ENCODE measurements around the gene KRT76. TPM values are rescaled to one million over a fixed set of nuclear protein-coding genes. Genes with fewer than 3 reads are reported as not detected.
"Not testable (repeated sequence)": the region's sequence is repeated elsewhere in the genome, so short reads cannot be mapped to it uniquely, and the experiment has no call there.

KRT76 gene
- total RNA-seq, 4 donors from 2014 or later = not detected

GRCh38 chr12:52752516-52752915 is 24.6 kb downstream of the KRT76 start:
- TF ChIP-seq CTCF (IDR thresholded peaks at IDR 0.05) = no peak
- Histone ChIP-seq H3K36me3 (no peaks in the 10 kb centered on the region), H3K4me1 (no peaks in the 10 kb centered on the region), H3K27me3 (no peaks in the 10 kb centered on the region), H3K27ac (no peak overlapping the region), H3K4me3 (no peak overlapping the region), H3K9me3 (no peaks in the 10 kb centered on the region)
- 58 to 78% methylated on average over 2 of the region's 2 CpGs for WGBS, 2 donors
- no peak for DNase-seq (ENCODE audit: low spot score in 2 of 2)

GRCh38 chr12:52751795-52752194 is 25.4 kb downstream of the KRT76 start:
- H3K27ac ChIP-seq = no peak overlapping the region
- H3K36me3 ChIP-seq = no peaks in the 10 kb centered on the region
- no peak for DNase-seq (ENCODE audit: low spot score in 2 of 2)
- H3K9me3 ChIP-seq = no peaks in the 10 kb centered on the region
- no peaks in the 10 kb centered on the region for H3K4me1 ChIP-seq
- no peaks in the 10 kb centered on the region for H3K27me3 ChIP-seq
- H3K4me3 ChIP-seq = no peak overlapping the region
- no peak for TF ChIP-seq EP300 (IDR thresholded peaks at IDR 0.05)
- TF ChIP-seq POLR2A (IDR thresholded peaks at IDR 0.05) = no peak
- TF ChIP-seq CTCF (IDR thresholded peaks at IDR 0.05) = no peak

GRCh38 chr12:52750532-52750931 is 26.6 kb downstream of the KRT76 start:
- H3K27me3 ChIP-seq; H3K36me3 ChIP-seq; H3K4me1 ChIP-seq; DNase-seq (ENCODE audit: low spot score in 2 of 2); H3K4me3 ChIP-seq; H3K9me3 ChIP-seq; H3K27ac ChIP-seq: not testable (repeated sequence)
- 60 to 70% methylated on average over 3 of the region's 3 CpGs for WGBS, 2 donors

GRCh38 chr12:52749827-52750226 is 27.3 kb downstream of the KRT76 start:
- Histone ChIP-seq H3K9me3 (no peaks in the 10 kb centered on the region), H3K27me3 (no peaks in the 10 kb centered on the region), H3K36me3 (no peaks in the 10 kb centered on the region), H3K4me1 (no peaks in the 10 kb centered on the region), H3K4me3 (no peak overlapping the region), H3K27ac (no peak overlapping the region)
- TF ChIP-seq CTCF (IDR thresholded peaks at IDR 0.05) (no peak), EP300 (IDR thresholded peaks at IDR 0.05) (no peak), POLR2A (IDR thresholded peaks at IDR 0.05) (no peak)
- DNase-seq (ENCODE audit: low spot score in 2 of 2) = no peak
- 86 to 92% methylated on average over 3 of the region's 3 CpGs for WGBS, 2 donors

GRCh38 chr12:52748578-52748977 is 28.6 kb downstream of the KRT76 start:
- Histone ChIP-seq H3K27me3 (no peaks in the 10 kb centered on the region), H3K27ac (no peak overlapping the region), H3K4me3 (no peak overlapping the region), H3K36me3 (no peaks in the 10 kb centered on the region), H3K9me3 (no peaks in the 10 kb centered on the region), H3K4me1 (no peaks in the 10 kb centered on the region)
- no peak for DNase-seq (ENCODE audit: low spot score in 2 of 2)
- no peak for TF ChIP-seq POLR2A (IDR thresholded peaks at IDR 0.05)
- no peak for TF ChIP-seq EP300 (IDR thresholded peaks at IDR 0.05)
- TF ChIP-seq CTCF (IDR thresholded peaks at IDR 0.05) = no peak
- WGBS, 2 donors = 73 to 76% methylated on average over 14 of the region's 14 CpGs

- Histone ChIP-seq H3K27me3 (peaks cover 0 to 7% of the 10 kb centered on the region in 2 donors), H3K27ac (no peak overlapping the region), H3K36me3 (no peaks in the 10 kb centered on the region), H3K4me3 (no peak overlapping the region), H3K9me3 (no peaks in the 10 kb centered on the region), H3K4me1 (no peaks in the 10 kb centered on the region)
- TF ChIP-seq EP300 (IDR thresholded peaks at IDR 0.05) (no peak), POLR2A (IDR thresholded peaks at IDR 0.05) (no peak), CTCF (IDR thresholded peaks at IDR 0.05) (no peak)
- WGBS, 2 donors = 80% methylated on average over 5 of the region's 5 CpGs
- DNase-seq (ENCODE audit: low spot score in 2 of 2) = no peak
Measured at GRCh38 chr12:52745554-52745953, 31.6 kb downstream of the KRT76 start.

All from tibial nerve (tissue), 4 donors.